HG03378 (cell line): ENCODE data around the gene HSD3B2.

Source experiments
- ATAC-seq: cut with Tn5 transposase; IDR thresholded peaks from one replicate; pipeline ENCODE4 v1.9.1; 2021; ENCODE audit warnings: mild to moderate bottlenecking, moderate library complexity; ENCODE audit not compliant: unreplicated experiment

The HSD3B2 gene

DNA sequence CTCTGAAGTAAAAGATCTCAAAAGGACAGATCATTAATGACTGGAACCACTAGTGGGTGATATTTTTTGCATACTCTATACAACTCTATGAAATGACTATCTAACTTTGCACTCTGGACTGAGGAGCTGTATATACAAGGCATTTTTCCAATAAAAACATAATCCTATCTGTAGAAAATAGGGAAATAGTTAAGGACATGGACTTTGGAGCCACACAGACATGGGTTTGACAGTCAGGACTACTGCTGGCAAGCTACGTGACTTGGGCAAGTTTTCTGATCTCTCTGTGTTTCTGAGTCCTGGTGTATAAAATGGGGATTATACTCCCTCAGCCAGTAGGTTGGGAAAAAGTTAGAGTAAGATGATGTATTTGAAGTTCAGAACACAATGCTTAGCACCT, 20.9 kb upstream of the HSD3B2 start:
- ATAC-seq: no peak

DNA sequence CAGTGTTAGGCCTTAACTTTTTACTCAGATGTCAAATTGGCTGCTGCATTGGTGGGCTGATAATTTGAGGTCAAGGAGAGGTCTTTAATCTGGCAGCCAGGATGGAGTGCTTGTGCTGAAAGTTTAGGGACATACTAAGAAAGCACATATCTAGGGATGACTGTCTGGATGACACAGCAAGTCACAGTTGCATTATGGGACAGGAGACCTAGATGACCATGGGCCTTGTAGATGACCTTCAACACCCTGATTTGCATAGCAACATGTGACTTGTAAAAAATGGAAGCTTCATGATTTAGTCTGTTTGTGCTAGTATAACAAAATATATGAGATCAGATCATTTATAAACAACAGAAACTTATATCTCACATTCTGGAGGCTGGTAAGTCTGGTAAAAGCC, 18.0 kb upstream of the HSD3B2 start:
- ATAC-seq: no peak

DNA sequence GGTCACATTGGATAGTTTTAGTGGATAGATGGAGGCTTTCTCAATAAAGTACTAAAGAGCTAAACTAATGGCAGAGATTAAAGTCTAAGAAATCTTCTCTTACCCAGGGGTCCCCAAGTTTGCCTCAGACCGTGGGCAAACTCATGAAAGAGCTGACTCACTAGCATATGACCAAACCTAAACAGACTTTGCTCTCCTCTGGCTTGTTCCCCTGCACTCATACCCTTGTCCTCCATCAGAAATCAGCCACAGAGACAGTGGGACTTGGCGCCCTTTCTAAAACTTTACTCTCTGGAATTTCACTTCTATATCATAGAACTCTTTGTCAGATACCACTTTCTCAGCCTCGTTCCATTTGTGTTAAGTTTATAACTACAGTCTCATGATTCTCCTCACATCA, 17.0 kb upstream of the HSD3B2 start:
- ATAC-seq: no peak

DNA sequence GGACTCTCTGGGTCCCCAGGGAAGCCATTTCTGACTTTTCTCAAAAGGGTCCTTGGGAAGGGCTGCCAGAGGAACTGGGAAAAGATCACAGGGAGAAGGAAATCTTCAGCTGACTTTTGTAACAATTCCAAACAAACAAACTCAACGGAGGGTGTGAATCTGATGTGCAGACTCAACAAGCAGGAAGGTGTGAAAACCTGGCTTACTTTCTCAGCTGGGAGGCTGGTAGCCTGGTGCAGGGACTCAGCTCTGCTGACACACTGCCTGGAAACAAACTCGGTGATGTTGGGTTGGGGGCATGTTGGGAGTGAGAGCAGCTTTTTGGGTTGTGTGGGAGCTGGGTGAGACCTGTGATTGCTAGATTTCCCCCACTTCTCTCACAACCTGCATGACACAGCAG, 10.2 kb upstream of the HSD3B2 start:
- no peak for ATAC-seq

DNA sequence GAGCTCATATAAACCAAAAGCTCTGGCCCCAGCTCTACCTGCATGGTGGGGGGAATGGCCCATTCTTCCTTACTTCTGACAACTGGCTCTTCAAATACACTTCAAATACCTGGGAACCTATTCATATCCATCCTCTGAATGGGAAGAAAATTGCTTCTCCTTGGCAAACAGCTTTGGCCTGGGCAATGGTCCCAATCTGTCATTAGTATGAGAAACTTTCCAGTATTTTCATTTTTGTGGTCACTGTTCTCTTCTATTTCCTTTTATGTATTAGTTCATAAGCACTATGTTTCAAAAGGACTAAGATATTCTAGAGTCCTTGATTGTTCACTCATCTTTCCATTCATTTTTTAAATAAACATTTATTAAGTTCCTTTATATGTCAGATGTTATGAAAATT, 5.2 kb upstream of the HSD3B2 start:
- ATAC-seq: no peak

DNA sequence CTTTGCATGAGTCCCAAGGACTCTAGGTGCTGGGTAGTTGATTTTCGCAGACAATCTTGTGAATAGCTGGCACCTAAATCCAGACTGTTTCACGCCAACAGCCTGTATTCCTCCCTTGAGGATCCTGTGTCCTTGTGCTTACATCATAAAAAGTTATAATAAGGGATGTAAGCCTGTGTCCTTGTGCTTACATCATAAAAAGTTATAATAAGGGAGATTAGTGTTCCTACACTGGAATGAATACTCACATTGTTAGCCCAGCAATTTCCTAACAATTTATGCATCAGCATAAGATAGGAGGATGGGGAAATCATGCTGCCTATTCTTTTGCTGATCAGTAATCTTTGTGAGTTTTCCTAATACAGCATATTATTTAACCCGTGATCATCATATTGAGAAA, 4.0 kb upstream of the HSD3B2 start:
- ATAC-seq: no peak

DNA sequence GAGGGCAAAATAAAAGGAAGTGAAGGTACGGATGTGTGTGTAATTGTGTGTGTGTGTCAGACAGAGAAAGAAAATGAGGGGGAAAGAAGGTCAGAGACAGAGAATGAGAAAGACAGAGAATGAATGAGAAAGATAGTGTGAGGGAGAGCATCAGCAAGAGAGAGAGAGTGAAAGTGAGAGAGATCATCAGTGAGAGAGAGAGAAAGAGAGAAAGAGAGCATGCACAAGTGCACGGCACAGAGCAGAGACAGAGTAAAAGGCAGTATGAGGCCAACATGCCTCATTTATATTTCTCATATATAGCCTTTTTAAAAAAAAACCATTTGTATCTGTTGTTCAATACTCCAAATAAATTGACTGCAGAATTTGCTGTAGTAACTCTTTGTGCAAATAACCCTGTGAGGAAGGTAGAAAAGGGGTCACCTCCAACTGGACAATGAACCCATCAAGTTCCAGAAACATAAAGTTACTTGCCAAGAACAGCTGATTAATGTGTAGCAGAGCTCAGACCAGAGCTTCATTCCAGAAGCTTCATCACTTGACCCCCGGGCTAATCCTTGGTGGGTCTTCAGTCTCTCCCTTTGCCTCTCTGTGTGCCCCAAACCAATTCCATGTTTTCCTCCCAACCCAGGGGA, 1.2 kb downstream of the HSD3B2 start:
- no peak for ATAC-seq

DNA sequence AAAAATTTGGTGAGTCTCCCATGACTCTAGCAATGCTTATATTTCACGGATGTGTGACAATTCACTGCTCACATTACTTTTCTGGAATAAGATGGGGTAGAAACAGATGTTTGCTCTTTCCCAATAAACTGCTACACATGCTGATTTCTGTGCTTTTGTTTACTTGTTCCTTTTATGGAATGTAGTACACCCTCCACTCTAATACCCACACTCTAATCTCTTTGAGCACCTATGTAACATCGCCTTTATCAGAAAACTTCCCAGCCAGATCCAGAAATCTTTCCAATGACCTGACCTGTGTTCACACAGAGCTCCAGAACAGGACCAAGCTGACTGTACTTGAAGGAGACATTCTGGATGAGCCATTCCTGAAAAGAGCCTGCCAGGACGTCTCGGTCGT, 4.2 kb downstream of the HSD3B2 start:
- ATAC-seq: no peak

DNA sequence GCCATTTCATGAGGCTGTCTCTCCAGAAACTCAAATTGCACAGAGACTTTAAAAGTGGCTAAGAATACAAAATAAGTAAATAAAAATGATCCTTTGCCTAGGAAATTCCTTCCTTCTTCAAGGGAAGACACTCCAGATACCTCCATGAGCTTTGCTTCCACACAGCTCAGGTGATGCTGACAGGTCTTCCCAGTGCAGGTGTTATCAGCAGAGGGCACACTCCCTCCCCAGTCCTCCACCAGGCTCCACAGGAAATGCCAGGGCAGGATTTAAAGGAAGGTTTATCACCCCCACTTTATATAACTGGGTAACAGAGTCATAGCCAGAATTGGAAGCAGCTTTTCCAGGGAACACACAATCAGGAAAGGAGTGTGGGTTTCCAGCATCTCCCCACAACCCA, 5.7 kb downstream of the HSD3B2 start:
- no peak for ATAC-seq

DNA sequence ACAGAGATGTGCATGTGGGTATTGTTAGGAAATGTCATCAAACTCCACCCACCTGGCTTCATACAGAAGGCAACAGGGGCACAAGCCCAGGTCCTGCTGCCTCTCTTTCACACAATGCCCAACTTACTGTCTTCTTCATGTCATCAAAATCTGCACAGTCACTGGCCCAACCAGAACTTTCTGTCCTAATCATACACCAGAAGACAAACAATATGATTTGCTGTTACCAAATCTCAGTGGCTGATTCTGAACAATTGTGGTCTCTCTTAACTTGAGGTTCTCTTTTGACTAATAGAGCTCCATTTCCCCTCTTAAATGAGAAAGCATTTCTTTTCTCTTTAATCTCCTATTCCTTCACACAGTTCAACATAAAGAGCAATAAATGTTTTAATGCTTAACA, 7.7 kb downstream of the HSD3B2 start:
- ATAC-seq: no peak

DNA sequence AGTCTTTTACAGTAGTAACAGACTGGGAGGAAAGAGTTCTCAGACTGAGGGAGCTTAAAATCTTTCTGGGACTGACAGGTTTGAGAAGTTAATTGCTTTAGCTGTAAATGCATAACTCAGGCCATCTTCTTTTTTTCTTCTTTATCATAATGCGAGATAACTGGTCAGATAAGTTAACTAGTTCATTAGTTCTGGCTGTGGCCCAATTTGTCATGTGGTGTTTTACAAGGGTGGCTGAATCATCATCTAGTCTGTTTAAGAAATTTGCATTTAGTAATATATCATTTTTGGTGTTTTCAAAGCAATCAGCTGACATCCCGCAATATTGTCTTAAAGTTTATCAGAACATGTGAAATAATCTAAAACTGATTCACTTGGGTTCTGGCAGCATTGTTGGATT, 14.0 kb downstream of the HSD3B2 start:
- no peak for ATAC-seq

DNA sequence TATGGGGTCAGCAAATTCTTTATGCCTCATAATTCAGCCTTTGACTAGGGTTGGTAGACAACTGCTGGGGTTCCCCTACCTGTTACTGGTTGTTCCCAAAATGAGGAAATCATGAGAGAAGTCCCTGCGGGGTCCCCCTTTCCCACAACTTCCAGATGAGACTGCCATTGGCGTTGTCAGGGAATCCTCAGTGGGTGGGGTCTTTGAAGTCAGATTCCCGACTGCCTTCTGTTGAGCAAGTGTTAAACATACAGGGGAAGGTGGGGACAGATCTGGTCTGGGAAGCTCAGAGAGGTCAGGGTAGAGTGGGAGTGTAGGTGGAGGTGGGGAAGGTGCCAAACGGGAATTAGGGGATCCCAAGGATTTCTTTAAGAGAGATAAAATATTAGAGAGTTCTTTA, 14.7 kb downstream of the HSD3B2 start:
- no peak for ATAC-seq

DNA sequence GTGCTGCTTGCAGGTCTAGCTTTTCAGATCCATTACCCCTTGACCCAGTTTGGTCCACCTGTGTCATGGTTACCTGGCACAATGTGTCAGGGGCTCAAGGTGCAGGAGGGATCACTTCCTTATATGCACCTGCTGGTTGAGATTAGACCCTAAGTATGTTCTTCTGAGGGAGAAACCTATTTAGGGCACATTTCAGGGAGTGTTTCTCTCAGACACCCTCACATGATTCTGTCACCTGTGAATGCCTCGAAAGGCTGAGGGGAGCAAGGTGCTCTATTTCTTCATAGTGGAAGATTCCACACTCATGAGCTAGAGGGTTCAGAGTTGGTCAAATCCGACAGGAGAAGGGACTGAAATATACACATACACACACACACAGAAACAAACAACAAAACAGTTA, 15.5 kb downstream of the HSD3B2 start:
- no peak for ATAC-seq

DNA sequence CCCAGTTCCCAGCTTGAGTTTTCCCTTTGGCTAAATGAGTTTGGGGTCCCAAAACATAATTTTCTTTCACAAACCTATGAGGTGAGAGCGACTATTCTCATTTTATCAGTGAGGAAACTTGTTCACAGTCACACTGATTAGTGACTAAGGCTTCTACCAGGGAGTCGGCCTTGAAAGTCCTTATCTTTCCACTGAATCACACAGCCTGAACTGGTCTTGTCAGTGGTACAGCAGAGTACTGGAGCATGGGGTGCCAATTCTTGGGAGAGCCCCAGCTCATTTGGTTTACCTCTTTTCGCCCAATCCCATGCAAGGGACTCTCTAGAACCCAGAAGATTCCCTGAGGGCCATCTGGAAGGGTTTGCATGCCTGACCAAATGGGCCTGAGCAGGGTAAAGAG, 16.9 kb downstream of the HSD3B2 start:
- no peak for ATAC-seq

DNA sequence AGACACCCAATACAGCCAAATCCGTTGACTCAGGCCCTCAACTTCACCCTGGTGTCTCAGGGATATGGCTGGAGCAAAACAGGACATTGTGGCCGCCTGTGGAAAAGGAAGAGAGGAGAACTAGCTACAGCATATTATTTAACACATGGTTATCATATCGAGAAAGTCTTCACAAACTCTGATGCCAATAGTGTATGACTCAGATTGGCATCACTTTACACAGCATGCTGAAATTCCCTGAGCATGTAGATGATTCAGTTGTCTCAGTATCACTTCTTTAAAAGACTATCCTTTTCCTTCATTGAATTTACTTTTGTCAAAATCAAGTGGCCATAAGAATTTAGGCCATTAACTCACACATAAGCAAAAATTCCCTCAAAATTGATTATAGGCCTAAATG, 20.1 kb downstream of the HSD3B2 start:
- ATAC-seq: no peak

DNA sequence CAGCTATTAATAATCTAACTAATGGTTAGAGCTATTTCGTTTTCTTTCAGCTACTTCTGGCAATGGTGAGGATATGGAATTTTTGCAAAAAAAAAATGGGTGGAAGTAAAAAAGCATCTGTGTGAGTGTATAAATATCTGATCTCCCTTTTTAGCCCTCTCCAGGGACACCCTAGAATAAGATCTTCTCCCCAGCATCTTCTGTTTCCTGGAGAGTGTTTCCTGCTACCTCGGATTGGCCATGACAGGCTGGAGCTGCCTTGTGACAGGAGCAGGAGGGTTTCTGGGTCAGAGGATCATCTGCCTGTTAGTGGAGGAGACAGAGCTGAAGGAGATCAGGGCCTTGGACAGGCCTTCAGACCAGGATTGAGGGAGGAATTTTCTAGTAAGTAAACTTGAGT, 23.8 kb downstream of the HSD3B2 start:
- no peak for ATAC-seq

DNA sequence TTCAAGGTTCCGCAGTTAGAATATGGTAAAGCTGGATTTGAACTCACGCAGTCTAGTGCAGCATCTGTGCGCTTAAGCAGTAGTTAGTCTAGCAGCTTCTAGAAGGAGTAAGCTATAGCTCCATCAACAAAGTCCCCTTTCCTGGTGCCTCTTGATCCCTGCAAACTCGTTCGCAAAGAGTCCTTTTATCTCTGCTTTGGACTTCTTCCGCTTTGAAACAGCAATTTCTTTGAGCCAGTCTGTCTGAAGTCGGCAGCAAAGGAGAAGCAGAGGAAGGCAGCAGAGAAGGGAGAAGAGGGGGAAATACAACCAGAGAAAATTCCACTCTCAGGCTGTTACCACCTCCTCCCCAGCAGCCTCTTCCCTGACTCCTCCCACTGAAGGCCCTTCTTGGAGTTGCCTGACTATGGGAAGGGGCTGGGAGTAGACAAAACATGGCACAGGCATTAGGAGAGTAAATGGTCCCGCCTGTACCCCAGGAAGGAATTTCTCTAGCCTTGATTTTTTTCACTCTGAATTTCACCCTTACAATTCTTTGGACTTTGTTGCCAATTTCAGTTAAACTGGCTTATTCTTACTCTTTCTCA, 25.9 kb downstream of the HSD3B2 start:
- ATAC-seq: no peak

DNA sequence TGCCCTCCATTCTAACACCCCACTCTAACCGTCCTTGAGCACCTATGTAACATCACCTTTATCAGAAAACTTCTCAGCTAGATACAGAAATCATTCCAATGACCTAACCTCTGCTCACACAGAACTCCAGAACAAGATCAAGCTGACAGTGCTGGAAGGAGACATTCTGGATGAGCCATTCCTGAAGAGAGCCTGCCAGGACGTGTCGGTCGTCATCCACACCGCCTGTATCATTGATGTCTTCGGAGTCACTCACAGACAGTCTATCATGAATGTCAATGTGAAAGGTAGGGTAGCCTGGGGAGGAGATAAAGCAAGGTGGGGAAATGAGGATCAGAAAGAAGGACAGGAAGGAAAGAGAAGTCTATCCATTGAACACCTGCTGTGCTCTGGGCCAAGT, 27.8 kb downstream of the HSD3B2 start:
- ATAC-seq: no peak

DNA sequence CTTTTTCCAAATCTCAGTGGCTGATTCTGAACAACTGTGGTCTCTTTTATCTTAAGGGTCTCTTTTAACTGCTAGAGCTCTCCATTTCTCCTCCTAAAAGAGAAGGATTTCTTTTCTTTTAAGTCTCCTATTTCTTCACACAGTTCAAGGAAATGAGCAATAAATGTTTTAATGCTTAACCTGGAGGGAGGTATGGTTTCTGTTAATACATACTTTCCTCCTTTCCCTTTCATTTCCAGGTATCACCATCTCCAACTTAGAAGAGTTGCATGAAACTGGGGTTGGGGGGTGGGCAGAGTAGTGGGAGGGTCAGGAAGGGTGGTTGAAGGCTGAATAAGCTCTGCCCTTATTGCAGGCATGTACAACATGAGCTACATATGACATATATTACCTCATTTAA, 31.4 kb downstream of the HSD3B2 start:
- ATAC-seq: no peak

DNA sequence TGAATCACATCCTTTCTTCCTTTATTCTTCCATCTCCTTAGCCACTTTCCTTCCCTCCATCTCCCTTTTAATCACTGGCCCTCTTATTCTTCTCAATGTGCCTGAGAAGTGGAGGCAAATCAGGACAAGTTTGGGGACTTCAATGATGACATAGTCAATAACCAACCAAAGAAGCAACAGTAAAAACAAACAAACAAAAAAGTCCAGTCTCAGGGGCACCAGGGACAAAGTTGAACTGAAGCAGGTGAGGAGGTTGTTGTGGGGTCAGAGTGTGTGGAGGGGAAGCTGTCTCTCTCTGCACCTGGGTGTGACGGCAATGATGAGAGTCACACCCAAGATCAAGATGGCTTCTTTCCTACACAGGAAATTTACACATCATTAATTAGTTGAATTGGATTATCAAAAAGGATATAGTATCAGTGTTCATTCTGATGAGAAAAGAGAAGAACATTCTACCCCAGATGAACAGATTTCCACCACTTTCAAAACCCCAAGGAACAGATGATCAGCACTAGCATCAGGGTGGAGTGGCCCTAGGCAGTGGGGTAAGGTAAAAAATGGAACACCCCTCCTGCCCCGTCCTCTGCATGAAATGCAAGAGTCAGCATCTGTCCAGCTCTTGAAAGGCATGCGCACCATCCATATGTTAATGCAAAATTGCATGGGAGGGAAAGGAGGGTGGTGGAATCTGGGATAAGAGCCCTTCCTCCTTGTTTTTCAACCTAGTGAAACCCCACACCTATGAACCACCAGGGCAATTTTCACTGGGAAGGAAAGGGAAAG, 32.6 kb downstream of the HSD3B2 start:
- no peak for ATAC-seq

DNA sequence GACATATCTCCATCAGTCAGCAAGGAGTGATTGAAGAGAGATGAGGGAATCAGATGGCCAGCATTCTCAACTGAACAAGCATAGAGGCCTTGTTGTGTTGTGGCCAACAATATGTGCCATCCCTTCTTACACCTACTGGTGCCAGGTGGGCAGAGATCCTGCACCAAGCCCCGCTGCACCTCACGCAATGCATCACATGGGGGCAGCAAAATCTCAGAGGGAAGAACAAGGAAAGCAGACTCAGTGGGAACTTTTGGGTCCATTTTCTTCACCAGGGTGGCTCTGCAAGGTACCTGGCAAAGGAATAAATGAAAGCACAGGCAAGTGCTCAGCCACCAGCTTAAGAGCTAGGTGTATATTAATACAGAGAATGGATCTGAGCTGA, 33.2 kb downstream of the HSD3B2 start:
- ATAC-seq: no peak

DNA sequence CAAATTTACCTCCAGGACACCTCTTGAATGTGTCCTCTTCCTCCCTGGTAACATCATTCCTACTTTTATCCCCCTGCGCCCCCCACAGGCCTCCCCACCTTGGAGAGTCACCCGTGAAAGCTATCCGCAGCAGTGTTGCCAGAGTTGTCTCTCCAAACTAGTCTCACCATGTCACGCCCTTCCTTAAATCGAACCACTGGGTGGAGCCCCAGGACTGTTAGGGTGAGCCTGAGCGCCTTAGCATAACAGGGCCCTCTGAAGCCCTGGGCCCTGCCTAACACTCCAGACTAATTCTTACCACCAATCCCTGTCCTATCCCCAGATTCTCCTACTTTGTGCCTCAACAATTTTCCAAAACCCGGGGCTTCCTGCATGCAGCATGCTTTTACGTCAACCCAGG, 35.0 kb downstream of the HSD3B2 start:
- no peak for ATAC-seq

DNA sequence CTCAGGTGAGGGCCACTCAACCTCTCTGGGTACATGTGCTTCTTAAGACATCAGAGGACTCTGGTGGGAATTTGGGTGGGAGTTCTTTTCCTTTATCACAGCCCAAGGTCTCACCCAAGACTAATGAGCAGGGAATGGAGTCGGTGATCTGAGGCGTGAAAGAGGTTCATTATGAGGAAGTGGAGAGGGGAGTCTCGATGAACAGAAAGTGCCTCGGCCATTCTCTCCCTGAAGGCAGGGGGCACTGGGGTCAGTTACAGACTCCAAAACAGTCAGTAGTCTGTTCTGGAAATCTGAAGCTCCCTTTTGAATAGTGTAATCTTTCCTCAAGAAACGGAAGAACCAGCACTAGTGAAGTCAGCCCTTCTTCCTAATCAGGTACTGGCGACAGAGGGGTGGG, 36.2 kb downstream of the HSD3B2 start:
- no peak for ATAC-seq
